SJCRH30 (cell line): ENCODE results near the gene RNF167. TPM values are rescaled to one million over a fixed set of nuclear protein-coding genes. Genes with fewer than 3 reads are reported as not detected.
A peak's percentile ranks its signal among the peaks of the same experiment; 100 is the strongest.

ENCODE experiments used
- DNase-seq, 2 experiments: peaks; one replicate each; pipeline ENCODE4 v3.0.0-alpha.2; 2015 to 2020
- H3K27ac ChIP-seq: fragments of 250-450 bp; sonication (Bioruptor Pico); 2 replicates; pipeline ENCODE4 v1.5.1; 2020; ENCODE audit warnings: mild to moderate bottlenecking, moderate library complexity
- H3K27me3 ChIP-seq: fragments of 250-450 bp; sonication (Bioruptor Pico); 2 replicates; pipeline ENCODE4 v1.5.1; 2020; ENCODE audit warnings: mild to moderate bottlenecking, moderate library complexity
- H3K36me3 ChIP-seq: fragments of 250-450 bp; sonication (Bioruptor Pico); 2 replicates; pipeline ENCODE4 v1.5.1; 2020; ENCODE audit warnings: mild to moderate bottlenecking, moderate library complexity
- H3K4me1 ChIP-seq: fragments of 250-450 bp; sonication (Bioruptor Pico); 2 replicates; pipeline ENCODE4 v1.5.1; 2020; ENCODE audit warnings: mild to moderate bottlenecking, moderate library complexity
- H3K4me3 ChIP-seq: fragments of 250-450 bp; sonication (Bioruptor Pico); 2 replicates; pipeline ENCODE4 v1.5.1; 2020; ENCODE audit warnings: mild to moderate bottlenecking, moderate library complexity
- H3K9me3 ChIP-seq: fragments of 250-450 bp; sonication (Bioruptor Pico); replicated peaks from 2 replicates; pipeline ENCODE4 v1.5.1; 2020; ENCODE audit warnings: mild to moderate bottlenecking, moderate library complexity
- total RNA-seq: library from RNA; depleted of rRNA; stranded (reverse); fragments of >200 nt; shearing (Covaris generic); gene quantifications from 2 replicates; pipeline ENCODE4 v1.2.3, GENCODE V29; 2014

RNF167 gene
- total RNA-seq, 1 experiment from 2014 or later, result 35.7 TPM

GRCh38 chr17:4940555-4941318 lies 669 bp downstream of the RNF167 start:
- peaks cover 12% of the 10 kb centered on the region for H3K4me1 ChIP-seq
- peaks cover 24% of the 10 kb centered on the region for H3K36me3 ChIP-seq
- no peaks in the 10 kb centered on the region for H3K9me3 ChIP-seq
- H3K27me3 ChIP-seq, result no peaks in the 10 kb centered on the region
- H3K27ac ChIP-seq, result peak overlapping the region; percentile 90
- peak overlapping the region; percentile 67 for H3K4me3 ChIP-seq
- peak in 1 of 2 experiments; percentile 81 for DNase-seq

GRCh38 chr17:4941319-4941610 lies 1.2 kb downstream of the RNF167 start:
- H3K27me3 ChIP-seq, result no peaks in the 10 kb centered on the region
- peak overlapping the region; percentile 90; the same call in 1 of the 2 replicates for H3K27ac ChIP-seq
- H3K4me1 ChIP-seq, result peaks cover 12% of the 10 kb centered on the region
- peaks cover 27% of the 10 kb centered on the region for H3K36me3 ChIP-seq
- DNase-seq, result no peak
- H3K9me3 ChIP-seq, result no peaks in the 10 kb centered on the region
- peak overlapping the region; percentile 67 for H3K4me3 ChIP-seq

- DNase-seq, result no peak
- Histone ChIP-seq H3K4me1 (peaks cover 12% of the 10 kb centered on the region), H3K36me3 (peaks cover 38% of the 10 kb centered on the region), H3K9me3 (no peaks in the 10 kb centered on the region), H3K27ac (no peak overlapping the region), H3K27me3 (no peaks in the 10 kb centered on the region), H3K4me3 (no peak overlapping the region)
Measured at GRCh38 chr17:4942760-4943508, 2.9 kb downstream of the RNF167 start.

- H3K27ac ChIP-seq, result no peak overlapping the region
- peaks cover 40% of the 10 kb centered on the region for H3K36me3 ChIP-seq
Measured at GRCh38 chr17:4944163-4944553, 4.1 kb downstream of the RNF167 start.

GRCh38 chr17:4944554-4945175 lies 4.6 kb downstream of the RNF167 start:
- Histone ChIP-seq H3K4me3 (no peak overlapping the region), H3K9me3 (no peaks in the 10 kb centered on the region), H3K36me3 (peaks cover 40% of the 10 kb centered on the region), H3K27ac (peak overlapping the region; percentile 98), H3K4me1 (peaks cover 12% of the 10 kb centered on the region), H3K27me3 (no peaks in the 10 kb centered on the region)
- DNase-seq, result no peak

More at GRCh38 chr17:4944163-4944553, 4.1 kb downstream of the RNF167 start:
- no peaks in the 10 kb centered on the region for H3K27me3 ChIP-seq
- H3K9me3 ChIP-seq, result no peaks in the 10 kb centered on the region
- no peak overlapping the region for H3K4me3 ChIP-seq
- no peak for DNase-seq
- peaks cover 12% of the 10 kb centered on the region for H3K4me1 ChIP-seq

- no peaks in the 10 kb centered on the region for H3K9me3 ChIP-seq
- H3K27ac ChIP-seq, result peak overlapping the region; percentile 98
- peaks cover 12% of the 10 kb centered on the region for H3K4me1 ChIP-seq
- peaks cover 40% of the 10 kb centered on the region for H3K36me3 ChIP-seq
- H3K27me3 ChIP-seq, result no peaks in the 10 kb centered on the region
- peak; percentile 81 for DNase-seq
- H3K4me3 ChIP-seq, result peak overlapping the region; percentile 96
Measured at GRCh38 chr17:4945176-4945943, 5.3 kb downstream of the RNF167 start.

GRCh38 chr17:4945944-4946280 lies 5.8 kb downstream of the RNF167 start:
- Histone ChIP-seq H3K9me3 (no peaks in the 10 kb centered on the region), H3K27ac (peak overlapping the region; percentile 98), H3K4me1 (peaks cover 12% of the 10 kb centered on the region), H3K27me3 (no peaks in the 10 kb centered on the region), H3K4me3 (peak overlapping the region; percentile 96), H3K36me3 (peaks cover 40% of the 10 kb centered on the region)
- peak; percentile 77 to 92 for DNase-seq

GRCh38 chr17:4946312-4946976 lies 6.4 kb downstream of the RNF167 start:
- peak overlapping the region; percentile 96 for H3K4me3 ChIP-seq
- H3K4me1 ChIP-seq, result peaks cover 12% of the 10 kb centered on the region
- H3K36me3 ChIP-seq, result peaks cover 40% of the 10 kb centered on the region
- no peaks in the 10 kb centered on the region for H3K9me3 ChIP-seq
- no peaks in the 10 kb centered on the region for H3K27me3 ChIP-seq
- H3K27ac ChIP-seq, result peak overlapping the region; percentile 98
- no peak for DNase-seq

GRCh38 chr17:4947010-4947410 lies 6.9 kb downstream of the RNF167 start:
- no peaks in the 10 kb centered on the region for H3K27me3 ChIP-seq
- H3K36me3 ChIP-seq, result peaks cover 40% of the 10 kb centered on the region
- peaks cover 12% of the 10 kb centered on the region for H3K4me1 ChIP-seq
- no peak for DNase-seq
- H3K27ac ChIP-seq, result peak overlapping the region; percentile 98
- no peaks in the 10 kb centered on the region for H3K9me3 ChIP-seq
- peak overlapping the region; percentile 96 for H3K4me3 ChIP-seq

GRCh38 chr17:4947411-4948165 lies 7.5 kb downstream of the RNF167 start:
- peak; percentile 62 to 75 for DNase-seq
- H3K27me3 ChIP-seq, result no peaks in the 10 kb centered on the region
- H3K4me3 ChIP-seq, result peak overlapping the region; percentile 96
- peak overlapping the region; percentile 98 for H3K27ac ChIP-seq
- peaks cover 40% of the 10 kb centered on the region for H3K36me3 ChIP-seq
- H3K4me1 ChIP-seq, result peaks cover 14% of the 10 kb centered on the region
- H3K9me3 ChIP-seq, result no peaks in the 10 kb centered on the region

- DNase-seq, result peak; percentile 80 to 85
- H3K4me1 ChIP-seq, result peaks cover 20% of the 10 kb centered on the region
Measured at GRCh38 chr17:4948166-4948930, 8.3 kb downstream of the RNF167 start, which contains the start of gene PFN1. Gene PFN1 (minus strand): TSS chr17:4948530. CDS start chr17:4948394, 136 bp downstream.

GRCh38 chr17:4948931-4949320 lies 8.9 kb downstream of the RNF167 start:
- Histone ChIP-seq H3K27ac (peak overlapping the region; percentile 98), H3K4me1 (peaks cover 26% of the 10 kb centered on the region), H3K9me3 (no peaks in the 10 kb centered on the region), H3K4me3 (peak overlapping the region; percentile 96), H3K36me3 (peaks cover 40% of the 10 kb centered on the region), H3K27me3 (no peaks in the 10 kb centered on the region)
- DNase-seq, result peak; percentile 74 to 76

More at GRCh38 chr17:4948166-4948930, 8.3 kb downstream of the RNF167 start, which contains the start of gene PFN1:
- Histone ChIP-seq H3K4me3 (peak within 1 kb of the TSS; percentile 96), H3K9me3 (no peaks in the 10 kb centered on the region), H3K36me3 (peaks cover 40% of the 10 kb centered on the region), H3K27me3 (no peaks in the 10 kb centered on the region), H3K27ac (peak within 1 kb of the TSS; percentile 98)
